HG03432 (cell line): ENCODE results near the gene AGAP1.

Experiments used
- ATAC-seq: cut with Tn5 transposase; IDR thresholded peaks from one replicate; pipeline ENCODE4 v1.9.1; 2021; ENCODE audit warnings: mild to moderate bottlenecking, moderate library complexity; ENCODE audit not compliant: unreplicated experiment

The AGAP1 gene

DNA sequence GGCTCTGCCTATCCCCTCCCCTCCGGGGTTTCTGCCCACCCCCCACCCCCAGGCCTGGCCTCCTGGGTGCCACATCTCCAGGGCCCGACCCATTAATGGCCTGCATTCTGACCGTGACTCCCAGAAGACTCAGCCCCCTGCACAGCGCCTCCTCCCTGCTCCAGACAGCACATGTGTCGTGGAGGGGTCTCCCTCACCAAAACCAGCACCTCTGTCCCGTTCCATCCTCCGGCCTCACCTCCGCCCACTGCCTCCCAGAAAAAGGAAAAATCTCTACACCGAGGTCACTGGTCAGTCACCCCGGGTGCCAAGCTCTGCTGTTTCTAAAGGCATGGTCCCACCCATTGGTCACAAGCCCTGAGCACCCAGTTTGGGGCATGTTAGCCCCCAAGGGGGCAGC is 609.1 kb downstream of the AGAP1 start:
- ATAC-seq, result no peak

DNA sequence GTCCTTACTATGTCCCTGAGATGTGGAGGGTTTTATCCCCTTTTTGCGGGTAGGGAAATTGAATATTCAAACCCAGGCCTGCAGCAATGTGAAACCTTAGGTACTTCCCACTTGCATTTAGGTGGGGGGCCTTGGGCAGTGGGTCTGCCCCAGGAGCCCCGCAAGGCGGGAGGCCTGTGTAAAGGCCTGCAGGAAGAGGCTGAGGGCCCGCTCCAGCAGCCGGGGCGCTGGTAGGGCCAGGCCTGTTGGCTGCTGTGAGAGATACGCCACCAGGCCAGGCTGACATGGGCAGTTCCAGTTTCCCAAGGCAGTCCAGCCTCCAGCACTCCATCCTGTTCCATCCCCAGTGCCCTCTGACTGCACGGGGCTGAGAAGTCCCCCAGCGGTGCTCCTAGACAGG is 610.1 kb downstream of the AGAP1 start:
- ATAC-seq, result no peak

DNA sequence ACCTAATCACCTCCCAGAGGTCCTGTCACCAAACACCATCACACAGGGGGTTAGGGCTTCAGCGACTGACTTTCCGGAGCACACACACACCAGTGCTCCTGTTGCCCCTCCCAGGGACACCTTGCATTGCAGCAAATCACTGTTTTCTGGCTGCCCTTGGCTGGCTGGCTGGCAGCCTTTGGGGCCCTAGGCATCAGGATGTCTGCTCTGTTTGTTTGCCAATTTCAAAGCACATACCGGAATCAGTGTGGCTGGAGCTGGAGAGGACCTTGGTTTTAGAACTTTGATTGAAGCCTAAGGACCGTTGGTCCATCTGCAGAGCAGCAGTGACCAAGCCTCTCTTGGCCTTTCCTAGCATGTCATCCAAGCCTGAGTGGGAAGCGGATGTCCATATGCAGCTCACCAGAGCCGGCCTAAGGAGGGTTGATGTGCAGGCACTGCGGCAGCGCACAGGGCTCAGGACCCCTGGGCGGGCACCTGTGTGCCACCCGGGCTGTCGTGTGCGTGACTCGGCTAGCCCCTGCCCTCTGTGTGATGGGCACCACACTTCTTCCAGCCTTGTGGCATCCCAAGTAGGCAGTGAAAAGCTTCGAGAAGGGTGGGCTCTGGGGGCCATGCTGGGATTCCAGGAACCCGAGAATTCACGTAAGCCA is 612.2 kb downstream of the AGAP1 start:
- ATAC-seq, result no peak

DNA sequence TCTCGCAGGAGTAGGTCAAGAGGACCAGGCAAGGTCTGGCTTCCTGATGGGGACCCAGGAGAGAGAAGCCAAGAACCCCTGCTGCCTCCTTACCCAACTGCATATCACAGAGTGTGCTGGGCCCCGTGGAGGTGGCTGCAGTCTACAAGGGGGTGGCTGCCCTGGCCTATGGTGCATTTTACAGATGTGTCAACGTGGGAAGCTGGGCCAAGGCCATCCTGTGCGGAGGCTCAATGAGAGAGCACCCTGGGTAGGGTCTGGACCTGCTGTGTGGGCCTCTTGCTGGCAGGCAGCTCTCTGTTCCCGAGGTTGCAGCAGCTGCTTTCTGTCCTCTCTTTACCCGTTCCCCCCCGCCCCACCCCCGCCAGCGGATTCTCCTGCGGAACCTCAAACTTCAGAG is 612.9 kb downstream of the AGAP1 start:
- ATAC-seq, result no peak

DNA sequence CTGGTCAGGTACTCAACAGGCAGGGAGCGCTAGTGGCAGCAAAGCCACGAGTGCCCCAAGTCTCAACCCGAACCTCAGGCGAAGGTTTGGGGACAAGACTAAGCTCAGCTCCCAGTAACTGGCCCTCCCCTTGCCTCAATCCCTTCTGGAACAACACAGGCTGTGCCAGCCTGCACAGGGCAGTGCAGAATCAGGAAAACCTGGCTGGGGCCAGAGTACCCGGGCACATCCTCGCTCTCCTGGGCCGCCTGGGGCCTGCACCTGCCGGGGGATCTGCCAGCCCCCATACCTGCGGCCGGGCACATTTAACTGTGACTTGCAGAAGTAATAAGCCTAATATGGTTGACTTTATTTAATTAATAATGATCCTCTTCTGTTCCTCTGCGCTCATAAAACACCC is 613.7 kb downstream of the AGAP1 start:
- ATAC-seq, result no peak

DNA sequence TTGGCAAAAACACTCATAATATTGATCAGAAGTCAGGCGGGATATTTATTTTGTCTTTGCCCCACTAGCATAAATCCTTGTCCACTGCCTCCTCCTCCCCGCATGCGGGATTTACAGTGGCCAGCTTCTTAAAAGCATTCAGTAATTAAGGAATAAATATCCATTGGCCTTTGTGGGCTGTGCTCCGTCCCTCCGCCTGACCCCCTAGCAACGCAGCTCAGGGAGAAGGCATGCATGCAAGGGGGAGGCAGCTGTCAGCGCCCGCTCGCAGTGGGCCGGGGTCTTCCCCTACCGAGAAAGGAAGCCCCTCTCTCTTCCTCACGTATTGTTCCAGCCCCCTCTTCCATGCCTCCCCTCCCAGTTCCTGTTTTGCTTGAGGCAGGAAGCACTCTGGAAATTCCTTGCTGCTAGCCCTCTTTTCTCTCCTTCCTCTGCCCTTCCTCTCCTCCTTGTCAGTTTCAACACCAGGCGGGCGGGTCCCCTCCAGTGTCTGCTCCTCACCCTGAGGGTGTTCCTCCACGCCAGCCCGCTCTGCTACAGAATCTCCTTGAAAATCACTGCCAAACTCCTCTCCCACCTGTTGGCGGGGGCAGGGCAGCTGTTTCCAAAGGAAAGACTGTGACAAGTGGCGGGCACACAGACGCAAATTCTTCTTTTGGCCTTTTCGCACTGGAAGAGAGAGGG is 614.2 kb downstream of the AGAP1 start:
- ATAC-seq, result no peak

DNA sequence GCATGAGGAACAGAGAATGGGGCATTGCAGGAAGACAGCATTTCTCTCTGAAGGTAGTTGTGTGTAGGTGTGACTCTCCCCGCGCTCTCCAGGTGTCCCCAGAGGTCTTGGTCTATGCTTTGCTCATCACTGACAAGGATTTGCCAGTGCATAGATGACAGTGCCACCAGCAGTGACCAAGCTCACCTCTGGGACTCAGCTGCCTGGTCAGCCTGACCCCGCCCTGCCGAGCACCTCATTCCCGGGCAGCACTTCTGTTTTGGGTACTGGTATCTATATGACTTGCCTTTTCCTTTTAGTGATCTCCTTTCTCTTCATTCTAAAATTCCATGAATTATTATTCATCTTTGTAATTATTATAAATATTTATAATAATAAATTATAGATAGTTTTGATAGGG is 615.2 kb downstream of the AGAP1 start:
- no peak for ATAC-seq

DNA sequence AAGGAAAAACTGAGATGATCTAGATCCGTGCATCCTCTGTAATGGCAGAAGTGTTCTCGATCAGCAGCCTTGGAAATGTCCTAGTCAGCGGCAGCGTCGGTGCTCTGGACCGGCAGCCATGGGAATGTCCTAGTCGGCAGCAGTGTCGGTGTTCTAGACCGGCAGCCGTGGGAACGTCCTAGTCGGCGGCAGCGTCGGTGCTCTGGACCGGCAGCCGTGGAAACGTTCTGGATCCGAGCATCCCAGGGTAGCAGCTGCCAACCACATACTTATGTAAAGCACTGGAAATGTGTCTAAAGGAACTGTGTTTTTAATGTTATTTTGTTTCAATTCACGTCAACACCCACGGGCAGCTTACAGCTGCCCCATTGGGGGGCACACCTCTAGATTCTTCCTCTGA is 615.6 kb downstream of the AGAP1 start:
- no peak for ATAC-seq

DNA sequence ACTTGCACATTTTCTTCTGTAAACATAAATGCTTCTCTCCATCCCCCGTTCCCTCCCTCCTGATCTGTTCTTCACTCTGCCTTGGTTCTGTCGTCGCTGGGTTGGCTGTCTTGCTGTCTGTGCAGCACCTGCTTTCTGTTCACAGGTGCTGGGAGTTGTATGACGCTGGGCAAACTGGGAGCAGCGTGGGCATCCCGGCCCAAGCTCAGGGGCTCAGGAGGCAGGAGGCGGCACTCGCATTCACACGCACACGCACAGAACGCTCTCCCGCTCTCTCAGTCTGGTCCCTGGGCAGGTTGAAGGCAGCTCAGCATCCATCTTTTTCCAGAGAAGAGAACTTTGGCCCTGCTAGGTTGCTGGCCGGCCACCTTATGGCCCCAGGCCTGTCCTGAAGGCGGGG is 618.6 kb downstream of the AGAP1 start:
- no peak for ATAC-seq

DNA sequence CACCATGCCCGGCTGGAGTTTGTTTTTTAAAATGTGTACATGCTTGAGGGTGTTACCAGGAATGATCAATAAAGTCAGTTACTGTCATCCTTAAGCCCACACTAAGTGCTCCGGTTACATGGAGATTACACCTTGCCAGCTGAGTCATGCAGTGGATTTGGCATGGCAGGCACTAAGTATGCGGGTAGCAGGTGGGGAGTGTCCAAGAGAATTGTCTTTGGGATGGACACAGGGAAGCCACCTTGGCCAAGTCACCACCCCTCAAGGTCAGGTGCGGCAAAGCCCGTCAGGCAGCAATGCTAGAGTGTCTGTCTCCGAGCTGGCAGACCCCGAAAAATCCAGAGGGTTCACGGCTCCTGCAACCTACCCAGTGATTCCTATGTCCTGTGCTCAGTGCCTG is 619.6 kb downstream of the AGAP1 start:
- ATAC-seq, result no peak

DNA sequence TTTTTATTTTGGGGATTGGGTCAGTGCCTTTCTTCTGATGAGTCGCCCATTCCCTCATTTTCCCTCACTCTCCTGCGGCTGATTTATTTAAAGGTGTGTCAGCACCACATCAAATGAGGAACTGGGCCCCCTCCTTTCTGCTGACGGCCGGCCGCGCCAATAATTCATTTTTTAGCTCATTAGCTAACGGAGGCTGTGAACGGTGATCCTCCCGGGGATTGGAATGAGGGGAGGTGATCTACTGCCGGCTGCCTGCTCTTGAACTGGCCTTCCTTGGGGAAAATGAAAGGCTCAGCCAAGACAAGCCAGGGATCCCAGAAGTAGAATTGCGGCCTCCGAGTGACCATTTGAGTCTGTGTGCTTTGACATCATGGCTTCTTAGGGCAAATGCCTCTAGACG is 620.1 kb downstream of the AGAP1 start:
- ATAC-seq, result no peak

DNA sequence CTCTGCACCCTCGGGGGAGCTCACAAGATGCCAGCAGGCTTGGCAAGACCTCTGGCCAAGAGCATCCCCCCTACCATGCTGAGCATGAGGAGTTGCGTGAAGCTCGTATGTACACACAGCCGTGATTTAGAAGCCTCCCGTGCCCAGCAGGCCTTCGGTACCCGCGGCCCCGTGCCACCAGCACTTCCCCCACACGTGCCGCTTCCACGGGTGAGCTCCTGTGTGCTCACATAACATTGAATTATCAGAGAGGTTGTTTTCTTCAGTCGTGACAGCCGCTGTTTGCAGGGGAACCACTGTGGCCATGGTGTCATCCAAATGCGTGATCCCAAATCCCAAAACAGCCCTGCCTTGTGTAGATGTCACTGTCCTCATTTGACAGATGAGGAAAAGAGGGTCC is 621.1 kb downstream of the AGAP1 start:
- ATAC-seq, result no peak

DNA sequence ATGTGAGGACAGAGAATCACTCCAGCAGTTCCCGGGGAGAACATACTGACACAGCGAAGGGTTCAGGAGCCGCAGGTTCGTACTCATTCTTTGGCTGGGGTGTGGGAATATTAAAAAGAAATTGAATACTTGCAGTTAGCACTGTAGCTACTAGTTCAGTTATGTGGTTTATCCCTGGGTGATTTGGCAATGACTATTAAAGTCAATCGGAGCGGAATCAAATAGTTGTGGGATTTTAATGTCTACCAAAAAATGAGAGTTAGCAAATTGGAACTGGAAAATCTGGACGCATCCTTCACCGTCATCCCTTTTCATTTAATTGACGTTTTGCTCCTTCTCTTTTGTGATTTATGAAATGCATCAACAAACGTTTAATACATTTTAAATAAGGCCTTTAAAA is 623.6 kb downstream of the AGAP1 start:
- no peak for ATAC-seq

DNA sequence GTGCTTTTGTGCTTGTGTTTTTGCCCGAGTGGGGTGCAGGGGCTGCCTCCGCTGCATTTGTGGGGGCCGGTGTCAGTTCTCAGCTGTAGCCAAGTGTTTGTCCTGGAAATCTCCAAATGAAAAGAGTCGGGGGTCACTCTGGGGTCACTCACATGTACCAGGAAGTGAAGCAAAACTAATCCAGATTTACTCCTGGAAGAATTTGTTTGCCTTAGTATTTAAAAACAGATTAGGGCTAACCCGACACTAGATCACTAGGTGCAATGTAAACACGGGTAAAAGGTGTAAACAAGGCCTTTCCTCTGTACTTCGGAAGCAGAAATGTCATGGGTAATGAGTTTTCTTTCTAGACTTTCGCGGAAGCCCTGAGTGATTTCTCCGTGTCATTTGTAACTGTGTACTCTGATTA is 624.0 kb downstream of the AGAP1 start:
- ATAC-seq, result no peak

DNA sequence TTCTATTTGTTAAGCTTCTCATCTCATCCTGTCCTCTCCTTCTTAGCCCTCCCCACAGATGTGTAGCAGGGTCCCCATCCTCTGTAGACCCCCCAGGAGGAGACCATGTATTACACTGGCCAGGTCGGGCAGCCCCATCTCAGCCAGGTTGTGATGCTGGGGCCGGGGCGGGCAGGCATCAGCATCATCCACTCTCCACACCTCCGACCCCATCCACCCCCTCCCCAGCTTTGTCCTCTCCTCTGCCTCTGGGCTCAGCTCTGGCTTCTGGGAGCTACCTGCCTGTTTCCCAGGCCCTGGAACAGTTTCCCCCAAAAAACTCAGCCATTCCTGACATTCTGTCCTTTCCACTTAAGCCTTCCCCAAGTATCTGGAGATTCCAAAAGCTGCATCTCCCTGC is 625.2 kb downstream of the AGAP1 start:
- ATAC-seq, result no peak

DNA sequence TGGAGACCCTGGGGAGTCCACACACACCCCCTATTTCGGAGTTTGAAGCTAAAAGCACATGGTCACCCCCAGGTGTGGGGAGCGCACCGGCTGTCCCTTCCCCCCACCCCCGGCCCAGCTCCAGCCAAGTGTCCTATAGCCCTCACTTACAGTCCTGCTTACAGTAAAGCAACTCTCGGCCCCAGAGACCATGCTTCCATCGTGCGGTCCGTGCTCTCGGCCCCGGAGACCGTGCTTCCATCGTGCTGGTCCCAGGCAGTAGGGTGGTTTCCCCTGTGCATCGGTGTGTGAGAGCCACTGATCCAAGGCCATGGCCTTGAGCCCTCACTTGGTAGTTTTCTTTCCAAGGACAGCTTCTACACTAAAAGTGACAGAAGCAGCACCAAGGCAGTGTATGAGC is 625.6 kb downstream of the AGAP1 start:
- no peak for ATAC-seq

DNA sequence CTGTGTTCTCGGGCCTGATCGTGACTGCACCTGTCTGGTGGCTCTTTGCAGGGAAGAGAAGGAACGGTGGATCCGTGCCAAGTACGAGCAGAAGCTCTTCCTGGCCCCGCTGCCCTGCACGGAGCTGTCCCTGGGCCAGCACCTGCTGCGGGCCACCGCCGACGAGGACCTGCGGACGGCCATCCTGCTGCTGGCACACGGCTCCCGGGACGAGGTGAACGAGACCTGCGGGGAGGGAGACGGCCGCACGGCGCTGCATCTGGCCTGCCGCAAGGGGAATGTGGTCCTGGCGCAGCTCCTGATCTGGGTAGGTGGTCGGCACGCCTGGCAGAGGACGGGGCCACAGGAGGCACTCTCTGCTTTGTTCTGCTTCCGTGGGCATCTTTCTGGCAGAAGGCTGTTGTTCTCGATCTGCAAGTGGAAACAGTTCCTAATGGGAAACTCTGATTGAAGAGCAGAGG is 626.3 kb downstream of the AGAP1 start:
- no peak for ATAC-seq

DNA sequence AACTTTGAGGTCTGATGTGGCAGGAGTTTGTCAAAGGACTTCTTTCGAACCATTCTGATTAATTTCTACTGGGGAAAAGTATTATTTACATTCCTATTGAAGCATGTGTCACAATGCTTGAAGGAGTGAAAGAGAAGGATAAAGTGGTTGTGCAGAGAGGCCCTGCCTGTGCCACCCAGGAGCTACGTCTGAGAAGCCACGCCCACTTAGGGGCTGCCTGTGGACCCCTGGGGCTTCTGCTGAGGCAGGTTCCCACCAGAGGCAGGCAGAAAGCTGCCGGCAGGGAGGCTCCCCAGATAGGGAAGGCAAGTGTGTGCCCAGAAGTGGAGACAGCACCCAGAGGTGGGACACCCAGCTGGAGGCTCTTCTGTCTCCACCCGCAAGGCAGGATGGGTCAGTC is 627.0 kb downstream of the AGAP1 start:
- no peak for ATAC-seq

DNA sequence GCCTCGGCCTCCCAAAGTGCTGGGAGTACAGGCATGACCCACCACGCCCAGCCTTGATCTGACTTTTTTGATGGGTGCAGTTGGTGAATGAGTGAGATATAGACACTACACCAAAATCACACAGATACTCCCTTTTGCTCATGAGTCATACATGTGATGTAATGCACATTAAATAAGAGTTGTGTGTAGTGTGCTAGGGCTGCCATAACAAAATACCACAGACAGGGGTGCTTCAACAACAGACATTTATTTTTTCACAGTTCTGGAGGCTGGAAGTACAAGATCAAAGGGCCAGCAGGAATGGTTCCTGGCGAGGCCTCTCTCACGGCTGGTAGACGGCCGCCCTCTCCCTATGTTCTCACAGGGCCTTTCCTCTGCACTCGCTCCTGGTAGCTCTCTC is 627.7 kb downstream of the AGAP1 start:
- no peak for ATAC-seq

DNA sequence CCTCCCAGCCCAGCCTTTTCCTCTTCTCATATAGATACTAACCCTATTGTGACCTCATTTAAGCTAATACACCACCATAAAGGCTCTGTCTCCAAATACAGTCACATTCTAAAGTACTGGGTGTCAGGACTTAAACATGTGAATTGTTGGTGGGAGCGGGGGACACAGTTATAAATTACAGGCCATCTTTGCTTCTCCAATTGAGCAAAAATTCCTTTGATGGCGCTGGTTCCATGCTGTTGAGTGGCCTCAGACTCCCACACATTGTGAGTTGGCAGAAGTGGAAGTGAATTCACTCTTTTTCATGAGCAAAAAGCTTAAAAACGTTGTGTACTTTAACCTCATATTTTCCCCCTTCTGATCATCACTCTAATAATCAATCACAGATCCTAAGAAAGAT is 628.4 kb downstream of the AGAP1 start:
- no peak for ATAC-seq

DNA sequence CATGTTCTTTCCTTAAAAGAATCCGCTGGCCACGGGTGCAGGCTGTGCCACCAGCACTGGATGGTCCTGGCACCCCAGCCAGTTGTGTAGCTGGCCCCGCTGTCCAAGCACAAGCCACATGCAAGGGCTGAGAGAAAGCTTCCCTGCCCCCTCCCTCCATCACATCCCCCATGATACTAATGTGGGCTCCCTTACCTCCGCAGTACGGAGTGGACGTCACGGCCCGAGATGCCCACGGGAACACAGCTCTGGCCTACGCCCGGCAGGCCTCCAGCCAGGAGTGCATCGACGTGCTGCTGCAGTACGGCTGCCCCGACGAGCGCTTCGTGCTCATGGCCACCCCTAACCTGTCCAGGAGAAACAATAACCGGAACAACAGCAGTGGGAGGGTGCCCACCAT is 629.9 kb downstream of the AGAP1 start:
- ATAC-seq, result no peak

DNA sequence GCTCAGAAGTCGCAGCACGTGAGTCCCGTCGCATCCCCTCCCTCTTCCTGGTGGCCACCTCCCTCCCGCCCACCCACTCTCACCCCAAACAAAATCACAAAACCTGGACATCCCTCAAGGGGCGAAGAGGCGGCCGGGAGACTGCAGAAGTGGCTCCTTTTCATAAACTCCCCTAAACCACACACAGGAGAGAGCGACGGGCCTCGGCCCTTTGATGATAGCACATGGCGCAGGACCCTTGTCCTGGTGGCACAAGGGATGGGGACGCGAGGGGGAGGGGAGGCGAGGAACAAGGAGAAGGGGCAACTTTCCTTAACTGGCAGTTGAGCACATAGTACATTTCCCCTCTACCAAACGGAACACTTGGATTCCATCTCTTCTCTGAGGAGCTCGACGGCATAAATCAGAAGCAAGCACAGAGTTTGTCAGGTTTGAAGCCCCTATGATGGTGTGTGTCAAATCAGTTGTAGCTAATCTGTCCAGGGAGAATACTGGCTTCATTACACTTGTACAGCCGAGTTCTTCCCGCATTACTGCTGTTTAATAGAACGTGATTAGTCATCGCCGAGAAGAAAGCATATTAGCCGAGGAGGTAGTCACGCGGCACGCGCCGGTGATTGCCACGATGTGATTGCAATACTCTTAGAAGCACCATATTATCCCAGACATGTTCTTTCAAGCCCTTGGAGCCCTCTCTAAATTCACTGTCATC is 630.5 kb downstream of the AGAP1 start:
- ATAC-seq, result no peak
